Central memory CD4-positive, alpha-beta T cell (primary cell): ENCODE measurements around the gene AFF3.

Source experiments
- DNase-seq: peaks from one replicate; pipeline ENCODE4 v3.0.0; 2022

The AFF3 gene

DNA sequence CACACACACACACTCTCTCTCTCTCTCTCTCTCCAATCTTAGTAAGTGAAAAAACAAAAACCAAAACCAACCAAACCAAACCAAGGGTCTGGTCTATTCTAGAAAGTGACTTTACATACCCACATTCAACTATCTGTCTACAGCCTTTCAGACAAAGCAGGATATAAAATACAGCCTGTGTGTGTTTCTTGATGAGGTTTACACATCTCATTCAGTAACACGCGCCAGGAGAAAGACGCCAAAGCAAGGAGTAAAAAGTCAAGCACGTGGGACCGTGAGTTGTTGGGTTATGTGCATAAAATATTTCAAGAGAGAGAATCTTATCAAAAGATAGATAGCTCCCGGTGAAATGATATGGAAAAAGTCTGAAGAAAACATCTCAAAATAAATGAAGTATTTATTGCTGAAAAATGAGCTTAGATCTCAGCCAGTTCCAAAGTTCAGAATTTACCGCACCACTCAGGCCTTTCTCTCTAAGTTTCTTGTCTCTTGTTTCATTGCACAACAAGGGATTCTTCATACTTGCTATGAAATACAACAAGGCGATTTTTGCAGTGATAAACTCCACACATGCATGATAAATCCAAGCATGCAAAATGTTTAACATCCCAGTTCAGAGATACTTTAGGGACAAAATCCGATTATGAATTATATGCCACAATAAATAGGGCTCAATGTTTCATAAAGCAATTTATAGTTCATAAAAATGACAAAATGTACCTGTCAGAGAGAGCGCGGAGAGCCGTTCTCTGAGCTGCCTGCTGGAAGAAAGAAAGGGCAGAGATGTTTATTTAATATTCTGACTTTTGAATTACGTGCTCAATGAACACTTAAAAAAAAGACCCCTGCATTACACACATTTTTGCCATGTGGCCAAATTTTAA, 493.2 kb downstream of the AFF3 start:
- no peak for DNase-seq

DNA sequence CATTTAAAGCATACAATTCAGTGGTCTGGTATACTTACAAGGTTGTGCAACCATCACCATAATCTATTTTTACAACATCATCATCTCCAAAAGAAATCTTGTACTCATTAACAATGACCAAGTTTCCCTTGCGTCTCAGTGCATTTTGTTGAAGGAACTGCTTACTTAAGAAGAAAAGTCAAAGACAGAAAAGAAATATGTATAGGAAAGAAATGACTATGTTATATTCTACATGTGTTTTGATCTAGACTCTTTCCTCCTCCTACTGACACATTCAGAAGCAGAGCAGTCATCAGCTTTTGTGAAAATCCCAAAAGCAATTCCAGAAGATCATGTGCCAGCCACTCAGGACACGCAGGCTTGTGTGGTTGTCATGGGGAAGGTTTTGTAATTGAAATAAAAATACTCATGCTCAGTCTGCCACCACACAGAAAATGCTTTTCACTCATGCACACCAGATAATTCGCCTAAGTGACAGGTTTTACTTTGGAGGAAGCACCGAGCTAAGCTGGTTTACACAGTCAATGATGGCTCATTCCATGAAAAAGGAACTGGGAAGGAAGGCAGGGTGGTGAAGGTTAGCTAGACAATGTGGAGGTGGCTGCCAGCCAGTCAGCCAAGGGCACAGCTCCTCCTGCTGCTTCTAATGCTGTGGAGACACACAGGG, 494.1 kb downstream of the AFF3 start:
- no peak for DNase-seq

DNA sequence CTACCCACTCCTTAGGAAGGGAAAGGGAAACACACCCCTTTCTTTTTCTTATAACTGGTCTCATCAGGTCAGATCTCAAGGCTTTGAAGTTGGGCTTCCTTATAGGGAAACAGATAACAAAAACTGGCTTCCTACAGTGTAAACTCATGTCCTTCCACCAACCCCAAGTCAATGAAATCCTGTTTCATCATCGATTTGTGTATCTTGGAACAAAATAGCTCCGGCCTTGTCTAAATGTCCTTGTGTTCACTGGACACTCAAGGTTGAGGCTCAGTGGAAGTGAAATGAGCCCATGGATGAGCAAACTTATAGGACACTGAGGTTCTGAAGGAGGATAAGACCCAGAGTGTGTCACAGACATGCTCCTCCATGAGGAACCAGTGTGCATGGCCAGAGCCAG, 496.4 kb downstream of the AFF3 start:
- DNase-seq: no peak

DNA sequence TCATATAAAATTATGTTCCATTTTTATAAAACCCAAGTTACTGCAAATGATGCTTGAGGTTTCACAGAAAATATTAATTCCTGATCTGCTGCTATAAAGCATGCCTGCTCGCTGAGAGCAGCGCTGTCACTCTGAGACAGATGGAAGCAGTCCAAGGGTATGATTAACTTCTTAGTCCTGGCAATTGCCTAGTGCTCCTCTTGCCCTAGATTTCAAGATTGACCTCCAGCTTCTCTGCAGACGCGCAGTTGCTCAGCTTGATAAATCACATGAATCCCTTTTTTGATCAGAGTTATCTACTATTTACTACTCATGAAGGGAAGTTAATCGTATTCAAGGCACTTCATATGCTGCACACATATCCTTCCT, 498.0 kb downstream of the AFF3 start:
- no peak for DNase-seq

DNA sequence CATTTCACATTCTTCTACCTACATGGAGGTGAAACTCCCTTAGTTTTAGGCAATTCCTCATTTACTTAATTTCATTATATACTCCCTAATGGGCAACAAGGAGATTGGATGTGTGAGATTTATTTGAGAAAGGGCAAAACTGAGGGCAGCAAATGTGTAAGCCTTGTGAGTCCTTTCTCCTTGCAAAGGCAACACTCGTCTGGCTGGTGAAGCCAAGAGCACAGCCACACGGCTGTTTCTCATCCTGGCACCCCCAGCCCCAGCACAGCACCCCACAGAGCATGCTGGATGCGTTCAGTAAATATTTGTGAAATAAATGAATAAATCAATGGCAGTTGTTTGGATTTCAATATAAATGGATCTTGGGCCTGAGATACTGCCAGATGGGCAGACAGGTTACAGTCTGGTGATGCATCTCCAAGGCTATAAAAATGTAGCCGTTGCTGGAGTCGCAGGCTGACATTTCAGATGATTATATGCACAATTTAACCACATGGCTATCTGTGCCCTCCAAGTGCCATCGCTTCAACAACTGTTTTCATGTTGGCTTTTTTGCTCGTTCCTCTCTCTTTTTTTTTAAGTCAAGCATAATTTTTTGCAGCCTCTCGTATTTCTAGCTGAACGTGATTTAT, 498.5 kb downstream of the AFF3 start:
- no peak for DNase-seq

DNA sequence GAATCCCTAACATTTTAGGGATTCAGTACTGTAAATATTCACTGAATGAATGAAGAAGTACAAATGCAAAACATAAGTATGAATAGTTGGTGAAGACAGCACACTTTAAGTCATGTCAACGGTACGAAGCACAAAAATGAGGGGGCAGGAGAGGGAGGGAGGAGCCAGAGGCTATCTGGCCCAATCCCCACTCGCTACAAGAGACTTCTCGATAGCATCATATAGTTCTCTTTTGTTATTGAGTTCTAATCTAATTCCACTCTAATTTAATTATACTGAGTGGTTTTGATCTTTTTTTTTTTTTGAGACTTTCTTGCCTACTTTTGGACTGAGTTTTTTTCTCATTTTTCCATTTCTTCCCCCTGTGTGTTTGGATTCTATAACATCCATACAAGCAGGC, 500.4 kb downstream of the AFF3 start:
- no peak for DNase-seq

DNA sequence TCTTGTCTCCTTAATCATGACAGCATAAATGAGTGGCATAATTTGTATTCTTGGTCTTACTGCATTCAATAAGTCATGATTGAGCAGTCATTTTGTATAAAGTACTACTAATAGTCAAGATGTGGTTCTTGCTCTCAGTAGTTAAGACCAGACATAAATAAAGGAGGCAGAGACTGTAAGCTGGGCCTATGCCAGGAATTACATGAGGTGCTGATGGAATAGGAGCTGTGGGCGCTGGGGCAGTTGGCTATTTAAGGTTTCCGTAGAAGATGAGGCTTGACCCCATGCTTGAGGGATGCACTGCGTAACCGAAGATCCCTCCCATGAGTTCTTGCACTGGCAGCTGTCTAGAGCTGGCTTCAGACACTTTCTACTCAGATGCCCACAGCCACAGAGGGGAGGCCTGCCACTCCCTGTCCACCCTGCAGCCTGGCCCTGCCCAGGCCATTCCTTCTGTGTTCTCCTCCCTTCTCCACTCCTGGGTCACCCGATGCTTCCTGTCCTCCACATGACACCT, 501.7 kb downstream of the AFF3 start:
- no peak for DNase-seq

DNA sequence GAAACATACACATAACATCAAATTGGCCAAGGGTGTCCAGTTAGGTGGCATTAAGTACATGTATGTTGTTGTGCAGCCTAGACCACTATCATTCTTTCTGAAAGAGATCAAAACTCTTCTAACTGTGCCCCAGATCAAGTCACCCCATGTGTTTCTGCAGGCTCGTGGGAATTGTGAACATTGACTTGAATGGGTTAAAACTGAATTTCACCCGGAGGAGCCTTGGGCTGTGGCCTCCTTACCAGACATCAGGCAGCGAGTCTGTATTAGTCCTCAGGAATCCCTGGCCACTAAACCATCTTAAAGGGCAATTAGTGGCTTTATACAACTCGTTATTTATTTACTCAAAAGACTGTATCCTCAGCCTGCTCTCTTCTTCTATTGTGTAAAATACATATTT, 503.6 kb downstream of the AFF3 start:
- no peak for DNase-seq

DNA sequence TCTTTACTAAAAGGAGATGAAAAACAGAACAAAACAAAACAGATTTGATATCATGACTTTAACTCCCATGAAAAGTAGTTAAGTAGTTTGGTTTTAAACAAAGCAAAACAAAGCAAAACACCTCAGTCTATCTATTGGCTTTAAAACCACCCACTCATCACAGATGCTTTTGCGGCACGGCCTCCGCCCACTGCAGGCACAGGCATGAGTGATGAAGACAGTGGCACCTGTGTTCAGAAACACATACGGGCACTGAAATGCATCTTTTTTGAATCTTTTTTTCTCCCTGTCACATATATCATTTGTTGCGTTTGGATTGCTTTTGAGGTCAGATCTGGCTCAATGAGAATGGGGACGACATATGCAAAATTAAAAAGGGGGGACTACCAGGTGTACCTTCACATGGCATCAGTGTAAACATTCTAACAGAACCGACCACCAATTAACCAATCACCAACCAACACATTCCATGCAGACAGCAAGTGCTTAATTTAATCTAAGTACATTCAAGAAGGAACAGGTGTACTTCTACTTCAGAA, 505.2 kb downstream of the AFF3 start:
- DNase-seq: no peak

DNA sequence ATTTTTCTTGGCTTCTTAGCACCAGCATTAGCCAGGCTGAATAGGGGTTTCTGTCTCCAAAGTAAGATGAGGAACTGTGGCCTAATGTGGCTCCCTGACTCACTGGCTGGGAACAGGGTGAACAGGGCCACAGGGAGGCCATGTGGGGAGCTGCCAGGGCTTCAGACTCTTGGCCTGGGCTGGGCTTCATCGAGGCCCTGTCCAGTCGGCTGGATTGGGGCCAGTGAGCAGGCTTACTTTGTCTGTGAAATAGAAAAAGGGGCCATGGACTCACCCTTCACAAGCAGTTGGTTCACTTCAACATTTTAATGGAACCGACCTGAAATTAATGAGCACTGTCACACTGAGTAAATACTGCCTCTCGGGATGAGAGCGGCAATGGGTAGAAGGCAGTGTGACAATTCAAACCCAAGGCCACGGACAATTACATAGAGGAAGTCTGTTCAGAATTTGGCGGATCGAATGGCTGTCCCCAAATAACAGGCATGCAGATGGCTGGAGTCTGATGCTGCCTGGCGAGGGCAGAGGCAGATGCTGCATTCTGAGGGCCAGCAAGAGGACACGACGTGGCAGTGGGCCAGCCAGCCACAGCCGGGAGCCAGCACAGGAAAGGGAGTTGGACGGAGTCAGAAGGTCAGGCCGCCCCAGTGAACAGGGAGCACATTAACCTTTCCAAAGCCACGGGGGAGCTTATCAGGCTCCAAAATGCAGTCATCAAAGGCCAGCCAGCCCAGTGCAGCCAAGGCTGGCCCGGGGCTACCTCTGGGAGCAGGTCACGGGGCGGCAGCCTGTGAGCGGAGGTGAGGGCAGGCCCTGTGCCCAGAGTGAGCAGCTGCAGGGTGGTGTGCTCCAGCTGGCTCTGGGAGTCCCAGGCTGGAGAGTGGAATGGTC, 506.0 kb downstream of the AFF3 start:
- DNase-seq: no peak

DNA sequence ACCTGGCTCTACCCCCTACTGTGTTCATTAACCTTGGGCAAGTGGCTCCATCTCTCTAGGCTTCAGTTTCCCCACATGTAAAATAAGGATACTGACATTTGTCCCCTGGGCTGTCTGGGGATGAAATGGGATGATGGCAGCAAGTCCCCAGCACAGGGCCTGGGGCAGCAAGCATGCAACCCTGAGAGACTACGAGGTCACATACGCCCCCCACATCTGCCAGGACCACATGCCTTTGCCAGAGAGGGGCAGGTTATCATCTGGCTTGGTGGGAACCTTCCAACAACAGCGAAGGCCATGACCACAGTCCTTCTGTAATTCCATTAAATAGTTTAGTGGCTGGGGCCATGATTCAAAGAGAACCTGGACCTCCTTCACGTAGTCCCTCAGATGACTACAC, 506.7 kb downstream of the AFF3 start:
- DNase-seq: no peak

DNA sequence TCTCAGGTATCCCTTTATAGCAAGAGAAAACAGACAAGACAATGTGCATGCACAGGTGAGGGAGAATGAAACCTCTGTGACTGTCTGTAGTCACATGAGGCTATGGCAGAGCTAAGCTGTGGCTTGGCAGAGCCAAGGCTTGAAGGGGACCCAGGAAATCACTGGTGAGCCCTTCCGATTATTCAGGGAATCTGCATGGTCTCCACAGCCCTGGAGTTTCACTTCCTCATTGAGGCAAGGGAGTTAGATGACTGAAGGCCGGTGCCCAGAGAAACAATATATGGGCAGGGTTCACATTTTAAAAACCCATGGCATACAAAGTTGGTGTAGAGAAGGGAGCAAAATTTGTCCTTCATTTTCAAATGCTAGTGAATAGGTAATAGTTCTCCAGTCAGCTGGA, 508.2 kb downstream of the AFF3 start:
- no peak for DNase-seq

DNA sequence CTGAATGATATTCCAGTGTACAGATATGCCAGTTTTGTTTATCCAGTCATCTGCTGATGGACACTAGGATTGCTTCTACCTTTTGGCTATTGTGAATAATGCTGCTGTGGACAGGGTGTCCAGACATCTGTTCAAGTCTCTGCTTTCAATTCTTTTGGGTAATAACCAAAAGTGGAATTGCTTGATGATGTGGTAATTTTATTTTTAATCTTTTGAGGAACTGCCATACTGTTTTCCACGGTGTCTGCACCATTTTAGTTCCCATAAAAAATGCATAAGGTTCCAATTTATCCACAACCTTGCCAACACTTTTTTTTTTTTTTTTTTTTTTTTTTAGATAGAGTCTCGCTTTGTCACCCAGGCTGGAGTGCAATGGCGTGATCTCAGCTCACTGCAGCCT, 510.7 kb downstream of the AFF3 start:
- DNase-seq: no peak

DNA sequence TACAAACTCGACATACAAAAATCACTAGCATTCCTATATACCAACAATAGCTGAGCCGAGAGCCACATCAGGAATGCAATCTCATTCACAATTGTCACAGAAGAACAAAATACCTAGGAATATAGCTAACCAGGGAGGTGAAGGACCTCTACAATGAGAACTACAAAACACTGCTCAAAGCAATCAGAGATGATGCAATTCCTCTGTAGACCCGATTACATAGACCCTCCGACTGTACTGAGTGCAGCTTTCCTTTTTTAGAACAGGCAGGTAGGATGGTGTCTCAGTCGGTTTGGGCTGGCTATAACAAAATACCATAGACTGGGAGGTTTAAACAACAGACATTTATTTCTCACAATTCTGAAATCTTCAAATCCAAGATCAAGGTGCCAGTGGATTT, 513.1 kb downstream of the AFF3 start:
- no peak for DNase-seq

DNA sequence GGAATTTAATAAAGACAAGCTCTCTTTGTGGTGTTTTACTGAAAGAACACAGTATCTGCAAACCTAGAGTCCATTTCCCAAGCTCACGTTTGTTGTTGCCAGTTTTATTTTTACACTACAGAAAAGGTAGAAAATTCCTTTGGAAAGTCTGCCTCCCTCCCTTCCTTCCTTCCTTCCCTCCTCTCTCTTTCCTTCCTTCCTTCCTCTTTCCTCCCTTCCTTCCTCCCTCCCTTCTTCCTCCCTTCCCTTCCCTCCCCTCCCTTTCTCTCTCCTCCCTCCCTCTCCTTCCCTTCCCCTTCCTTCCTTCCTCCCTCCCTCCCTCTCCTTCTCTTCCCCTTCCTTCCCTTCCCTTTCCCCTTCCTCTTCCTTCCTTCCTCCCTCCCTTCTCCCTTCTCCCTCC, 516.2 kb downstream of the AFF3 start:
- DNase-seq: no peak

DNA sequence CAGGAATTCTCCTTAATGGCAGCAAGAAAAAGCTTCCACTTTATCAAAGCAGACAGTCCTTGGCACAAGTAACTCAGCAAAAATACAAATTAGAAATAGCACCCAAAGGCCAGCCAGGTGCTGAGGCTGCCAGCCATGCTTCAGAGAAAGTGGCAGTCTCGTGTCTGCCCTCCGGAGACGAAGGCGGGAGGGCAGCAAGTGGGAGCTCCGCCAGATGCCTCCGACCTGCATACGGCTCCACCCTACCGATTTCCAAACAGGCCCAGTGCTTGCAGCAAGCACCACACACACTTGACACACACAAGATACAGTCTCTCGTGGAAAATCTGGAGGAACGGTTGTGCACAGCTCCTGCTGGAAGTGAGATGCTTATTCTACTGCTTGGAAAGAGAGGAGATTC, 517.7 kb downstream of the AFF3 start:
- no peak for DNase-seq

DNA sequence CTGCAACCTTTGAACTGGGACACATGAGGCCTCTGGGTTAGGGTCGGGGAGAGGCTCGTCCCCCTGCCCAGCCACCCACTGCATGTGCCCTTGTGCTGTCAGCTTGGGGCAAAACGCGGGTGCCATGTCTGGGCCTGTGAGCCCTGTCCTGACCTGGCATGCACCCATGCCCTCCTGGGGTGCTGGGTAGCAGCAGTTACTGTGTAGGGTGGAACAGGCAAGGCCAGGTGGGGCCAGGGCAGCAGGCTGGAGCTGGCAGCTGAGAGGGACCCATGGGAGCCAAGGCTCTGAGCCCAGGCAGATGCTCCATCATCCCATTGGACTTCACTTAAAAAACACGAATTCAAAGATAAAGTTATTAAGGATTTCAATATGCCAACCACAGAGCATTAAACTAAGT, 518.8 kb downstream of the AFF3 start:
- no peak for DNase-seq

DNA sequence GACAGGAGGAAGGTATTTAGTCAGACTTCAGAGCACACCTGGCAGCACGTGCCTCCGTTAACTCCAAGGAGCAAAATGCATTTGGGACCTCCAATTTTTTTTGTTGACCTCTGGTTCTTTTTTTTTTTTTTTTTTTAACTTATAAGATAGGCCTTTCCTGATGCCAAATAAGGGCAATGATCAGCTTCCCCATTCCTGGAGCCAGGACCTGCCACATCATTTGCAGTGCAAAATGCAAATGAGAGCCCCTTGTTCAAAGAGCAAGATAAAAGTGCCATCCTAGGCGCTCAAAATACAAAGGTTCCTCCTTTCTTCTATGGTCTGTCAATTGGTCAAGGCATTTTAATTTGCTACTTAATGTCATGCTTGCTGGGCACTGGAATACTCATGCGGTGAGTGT, 519.4 kb downstream of the AFF3 start:
- no peak for DNase-seq

DNA sequence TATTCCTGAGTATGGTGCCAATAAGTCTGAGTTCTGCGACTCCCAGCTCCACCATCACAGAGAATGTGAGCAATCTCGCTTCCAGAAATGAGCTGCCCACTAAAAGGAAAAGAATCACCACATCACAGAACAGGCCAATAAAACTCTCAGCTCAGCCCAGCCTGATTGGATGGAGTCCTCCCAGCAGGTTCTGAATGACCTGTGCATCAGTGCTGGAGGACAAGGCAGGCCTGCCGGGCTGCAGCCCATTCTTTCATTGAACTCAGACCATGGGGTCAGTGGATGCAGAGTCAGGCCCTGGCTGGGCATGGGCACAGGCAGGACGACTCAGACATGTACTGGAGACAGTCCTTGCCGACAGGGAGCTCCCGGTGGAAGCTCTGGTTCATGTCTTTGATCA, 519.9 kb downstream of the AFF3 start:
- no peak for DNase-seq

DNA sequence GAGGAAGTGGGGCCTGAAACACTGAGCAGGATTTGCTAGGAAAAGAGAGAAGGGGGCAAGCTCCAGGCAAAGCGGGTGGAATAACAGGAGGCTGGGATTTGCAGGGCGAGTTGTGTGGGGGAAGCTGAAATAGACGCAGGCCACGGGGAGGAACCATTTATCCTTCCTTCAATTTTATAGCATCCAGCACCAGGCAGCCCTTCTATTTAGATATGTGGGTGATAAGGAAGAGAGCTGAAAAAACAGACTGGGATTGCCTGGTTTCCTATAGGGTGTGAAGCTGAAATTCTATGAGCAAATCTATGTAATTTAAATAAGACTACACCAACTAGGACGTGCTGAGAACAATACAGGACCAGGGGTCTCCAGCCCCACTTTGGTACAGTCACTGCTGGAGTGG, 520.6 kb downstream of the AFF3 start:
- no peak for DNase-seq

DNA sequence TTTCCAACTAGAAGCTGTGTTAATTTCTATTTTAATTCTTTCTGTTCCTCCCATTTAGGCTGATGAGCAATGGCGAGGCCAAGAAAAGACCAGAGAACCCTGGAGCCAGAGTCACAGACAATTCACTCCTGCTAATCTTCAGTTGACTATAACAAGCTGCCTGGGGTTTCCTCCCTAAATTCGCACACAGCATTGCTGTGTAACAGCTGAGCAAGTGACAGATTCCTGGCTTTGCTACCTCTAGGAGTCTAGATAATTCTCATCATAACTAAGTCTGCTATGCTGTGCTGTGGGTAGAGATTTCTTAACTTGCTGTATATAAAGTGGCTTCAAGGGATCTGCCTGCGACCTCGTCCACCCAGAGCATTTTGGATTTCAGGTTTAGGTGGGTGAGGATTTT, 521.3 kb downstream of the AFF3 start:
- DNase-seq: no peak

DNA sequence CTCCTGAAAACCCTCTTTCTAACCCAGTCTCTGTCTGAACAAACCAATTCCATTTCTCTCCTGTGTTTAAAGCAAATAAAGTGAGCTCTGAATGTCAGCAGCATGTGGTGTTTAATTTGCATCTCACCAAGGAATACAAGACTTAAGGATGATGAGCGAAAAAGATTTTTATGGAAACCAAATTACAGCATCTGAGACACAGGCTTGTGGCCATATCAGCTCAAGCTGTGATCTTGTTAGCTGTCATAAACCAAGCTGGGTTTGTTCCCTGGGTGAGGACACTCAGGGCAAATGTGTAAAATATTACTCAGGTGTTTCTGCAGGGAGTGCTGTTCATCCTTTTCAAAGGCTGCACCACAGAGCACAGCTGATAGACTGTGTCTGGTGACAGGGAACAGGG, 523.2 kb downstream of the AFF3 start:
- no peak for DNase-seq
